HG03280 (cell line): ENCODE results near the gene ATXN1.
A peak's percentile ranks its signal among the peaks of the same experiment; 100 is the strongest.

Source experiments
- ATAC-seq: cut with Tn5 transposase; IDR thresholded peaks from one replicate; pipeline ENCODE4 v1.9.1; 2021; ENCODE audit warnings: mild to moderate bottlenecking, moderate library complexity; ENCODE audit not compliant: unreplicated experiment

Gene ATXN1

DNA sequence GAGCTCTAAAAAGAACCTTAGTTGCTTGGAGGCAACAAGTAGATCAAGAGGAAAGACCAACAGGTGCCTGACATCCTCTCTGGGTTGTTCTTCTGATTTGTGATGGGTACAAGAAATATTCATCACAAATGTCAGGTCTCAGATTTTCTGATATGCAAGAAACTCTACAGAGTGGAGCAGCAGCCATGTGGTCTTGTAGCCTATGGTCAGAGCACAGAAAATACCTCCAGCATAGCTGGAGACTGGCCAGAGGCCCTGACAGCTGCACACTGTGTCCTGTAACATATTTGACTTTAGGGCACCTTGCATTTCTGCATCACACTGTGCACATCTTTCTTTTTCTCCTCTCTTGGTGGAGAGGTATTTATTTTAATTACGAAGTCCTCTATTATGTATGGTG is 406.6 kb downstream of the ATXN1 start:
- ATAC-seq = no peak

DNA sequence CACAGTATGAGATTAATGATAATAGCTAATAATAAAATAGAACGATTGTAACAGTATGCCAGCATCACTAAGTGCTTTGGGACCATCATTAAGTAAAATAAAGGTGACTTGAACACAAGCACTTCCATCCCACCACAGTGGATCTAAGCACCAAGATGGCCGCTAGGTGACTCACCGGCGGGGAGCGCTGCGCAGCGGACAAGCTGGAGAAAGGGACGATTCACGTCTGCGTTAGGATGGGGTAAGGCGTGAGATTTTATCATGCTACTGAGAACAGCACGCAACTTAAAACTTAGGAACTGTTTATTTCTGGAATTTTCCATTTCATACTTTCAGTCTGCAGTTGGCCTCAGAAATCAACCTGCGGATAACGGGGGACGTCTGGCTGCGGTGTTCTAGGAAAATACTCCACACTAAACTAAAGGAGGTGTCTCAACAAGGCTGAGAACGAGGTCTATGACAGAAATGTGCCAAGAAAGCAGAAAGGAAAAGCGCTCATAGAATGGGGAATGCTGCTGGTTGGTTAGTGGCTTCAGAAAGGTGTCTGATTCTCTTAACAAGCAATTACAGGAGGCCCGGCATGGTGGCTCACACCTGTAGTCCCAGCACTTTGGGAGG is 408.3 kb downstream of the ATXN1 start:
- ATAC-seq = no peak

DNA sequence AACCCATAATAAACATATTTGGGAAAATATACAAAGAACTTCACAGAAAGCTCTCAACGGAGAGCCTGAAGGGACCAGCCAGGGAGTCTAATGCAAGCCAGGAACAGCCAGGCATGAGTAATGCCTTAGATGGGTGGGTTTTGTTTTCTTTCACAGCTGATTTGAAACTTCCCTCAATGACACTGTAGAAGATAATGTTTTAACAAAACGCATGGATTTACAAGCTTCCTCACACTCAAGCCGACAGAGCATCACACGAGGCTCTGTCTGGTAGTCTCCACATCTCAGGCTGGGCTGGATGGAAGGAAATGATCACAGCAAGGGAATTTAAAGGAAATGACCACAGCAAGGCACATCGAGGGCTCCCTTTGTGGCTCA is 409.0 kb downstream of the ATXN1 start:
- ATAC-seq = no peak

DNA sequence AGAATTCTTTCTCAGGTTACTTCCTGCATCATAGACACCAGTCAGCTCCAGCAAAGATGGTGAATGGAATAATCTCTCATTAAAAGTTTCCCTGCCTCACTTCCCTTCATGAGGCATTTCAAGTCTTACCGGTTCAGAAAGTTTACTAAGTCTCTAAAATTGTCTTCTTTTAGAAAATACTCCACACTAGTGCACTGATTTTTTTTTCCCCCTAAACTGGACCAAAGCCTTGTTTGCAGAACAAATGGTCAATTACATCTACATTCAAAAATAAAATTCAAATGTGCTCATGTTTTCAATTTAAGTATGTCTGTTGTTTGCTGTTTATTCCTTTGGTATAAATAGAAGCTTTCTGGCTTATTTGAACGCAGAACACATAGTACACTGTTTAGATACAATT is 411.7 kb downstream of the ATXN1 start:
- no peak for ATAC-seq

DNA sequence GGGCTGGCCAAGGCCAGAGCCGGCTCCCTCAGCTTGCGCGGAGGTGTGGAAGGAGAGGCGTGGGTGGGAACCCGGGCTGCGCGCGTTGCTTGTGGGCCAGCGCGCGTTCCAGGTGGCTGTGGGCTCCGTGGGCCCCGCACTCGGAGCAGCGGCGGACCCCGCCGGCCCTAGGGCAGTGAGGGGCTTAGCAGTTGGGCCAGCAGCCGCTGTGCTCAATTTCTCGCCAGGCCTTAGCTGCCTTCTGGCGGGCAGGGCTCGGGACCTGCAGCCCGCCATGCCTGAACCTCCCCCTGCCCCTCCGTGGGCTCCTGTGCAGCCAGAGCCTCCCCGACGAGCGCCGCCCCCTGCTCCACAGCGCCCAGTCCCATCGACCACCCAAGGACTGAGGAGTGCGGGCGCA is 414.4 kb downstream of the ATXN1 start:
- no peak for ATAC-seq

DNA sequence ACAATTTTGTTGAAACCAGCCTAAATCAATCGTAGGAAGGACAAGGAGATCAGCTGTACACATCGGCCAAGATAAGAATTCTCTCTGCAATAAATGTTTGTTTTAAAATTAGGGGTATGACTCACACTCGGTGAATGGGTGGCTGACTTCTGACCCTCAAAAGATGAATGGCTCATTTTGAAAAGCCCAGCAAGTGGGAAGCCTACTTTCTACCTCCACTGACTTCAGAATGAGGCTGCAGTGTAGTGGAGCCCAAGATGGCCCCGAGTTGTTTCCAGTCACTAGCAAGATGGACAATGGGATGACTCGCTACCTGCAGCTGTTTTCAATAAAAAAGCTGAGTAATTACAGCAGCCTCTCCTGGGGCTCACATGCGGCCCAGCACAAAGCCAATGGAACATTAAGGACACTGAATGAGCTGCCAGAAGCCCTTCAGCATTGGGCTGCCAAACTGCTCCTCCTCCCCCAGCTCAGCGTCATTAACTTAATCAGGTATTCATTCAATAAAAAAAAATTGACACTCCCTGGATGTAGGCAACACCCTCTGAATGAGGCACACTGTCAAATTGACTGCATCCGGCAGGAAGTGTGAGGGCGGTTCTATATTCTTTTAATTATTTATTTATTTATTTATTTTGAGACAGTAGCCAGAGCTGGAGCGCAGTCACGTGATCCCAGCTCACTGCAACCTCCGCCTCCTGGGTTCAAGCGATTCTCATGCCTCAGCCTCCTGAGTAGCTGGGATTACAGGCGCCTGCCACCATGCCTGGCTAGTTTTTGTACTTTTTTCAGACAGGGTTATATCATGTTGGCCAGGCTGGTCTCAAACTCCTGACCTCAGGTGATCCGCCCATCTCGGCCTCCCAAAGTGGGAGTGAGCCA is 415.6 kb downstream of the ATXN1 start:
- no peak for ATAC-seq

DNA sequence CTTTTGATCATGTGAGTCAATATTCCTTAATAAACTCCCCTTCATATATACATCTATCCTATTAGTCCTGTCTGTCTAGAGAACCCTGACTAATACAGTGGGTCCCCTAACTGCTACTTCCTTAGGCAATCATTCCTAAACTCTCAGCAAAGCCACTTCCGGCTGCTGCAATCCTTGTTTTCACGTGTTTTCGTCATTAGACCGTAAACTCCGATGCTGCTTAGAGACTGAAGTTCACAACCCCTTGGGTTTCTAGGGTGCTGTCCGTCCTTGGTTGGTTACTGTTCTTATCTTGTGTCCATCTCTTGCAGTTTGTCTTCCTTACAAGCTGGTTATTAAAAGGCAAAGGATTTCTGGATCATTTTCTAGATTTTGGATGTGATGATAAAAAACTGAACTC is 416.5 kb downstream of the ATXN1 start:
- no peak for ATAC-seq

DNA sequence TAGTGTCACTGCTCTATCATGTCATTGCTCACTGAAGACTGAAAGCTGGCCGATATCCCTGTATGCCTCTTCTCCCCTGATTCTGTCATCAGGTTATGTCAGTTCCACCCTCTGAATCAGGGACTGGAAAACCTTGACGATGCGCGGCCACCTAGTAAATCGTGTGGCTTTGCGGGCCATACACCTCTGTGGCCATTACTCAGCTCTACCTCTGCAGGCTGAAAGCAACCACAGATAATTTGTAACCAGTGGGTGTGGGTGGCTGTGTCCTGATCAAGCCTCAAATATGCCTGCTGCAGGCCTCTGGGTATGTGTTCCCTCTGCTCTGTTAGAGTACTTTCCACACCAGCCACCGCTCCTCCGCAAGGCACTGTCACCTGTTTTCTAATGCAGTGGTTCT is 417.7 kb downstream of the ATXN1 start:
- no peak for ATAC-seq

DNA sequence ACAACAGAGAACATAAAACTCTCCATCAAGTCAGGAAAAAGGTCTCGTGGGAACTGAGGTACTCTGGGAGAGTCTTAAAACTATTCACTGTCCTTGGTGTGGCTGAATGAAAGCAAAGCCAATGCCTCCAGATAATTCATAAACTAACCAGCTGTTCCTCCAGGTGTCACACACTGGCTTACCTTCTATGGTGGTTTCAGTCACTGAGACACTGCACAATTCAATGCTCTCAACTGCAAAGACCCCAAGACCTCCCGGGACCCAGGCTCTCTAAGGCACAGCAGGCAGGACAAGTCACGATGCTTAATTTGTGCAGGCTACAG is 422.0 kb downstream of the ATXN1 start:
- ATAC-seq = no peak

DNA sequence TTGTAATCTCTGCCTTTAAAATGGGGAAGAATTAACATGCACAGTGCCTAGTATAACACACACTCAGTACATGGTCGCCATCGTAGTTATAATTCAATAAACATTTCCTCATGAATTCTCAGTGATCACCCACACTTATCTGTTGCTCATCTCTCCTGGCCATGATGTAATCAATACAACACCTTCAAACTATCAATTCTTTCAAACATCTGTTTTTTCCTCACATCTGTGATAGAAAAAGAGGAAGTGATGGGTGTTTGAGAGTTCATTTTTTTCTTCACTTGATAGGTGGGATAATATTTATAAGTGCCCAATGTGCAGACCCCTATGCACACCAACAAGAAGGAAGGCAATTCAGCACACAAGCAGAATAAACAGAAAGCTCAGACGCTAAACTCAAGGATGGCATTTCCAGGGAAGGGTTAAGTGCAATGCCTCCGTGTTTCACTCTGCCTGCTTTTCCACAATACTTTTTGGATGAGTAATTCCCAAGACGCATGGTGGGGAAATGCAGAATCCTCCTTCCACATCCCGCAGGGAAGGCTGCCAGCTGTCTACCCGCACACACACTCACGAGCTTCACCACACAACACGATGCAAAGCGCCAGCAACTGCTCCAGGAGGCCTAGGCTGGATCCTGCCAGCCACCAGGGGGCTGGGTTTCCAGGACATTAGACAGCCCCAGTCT is 422.5 kb downstream of the ATXN1 start:
- ATAC-seq = no peak

DNA sequence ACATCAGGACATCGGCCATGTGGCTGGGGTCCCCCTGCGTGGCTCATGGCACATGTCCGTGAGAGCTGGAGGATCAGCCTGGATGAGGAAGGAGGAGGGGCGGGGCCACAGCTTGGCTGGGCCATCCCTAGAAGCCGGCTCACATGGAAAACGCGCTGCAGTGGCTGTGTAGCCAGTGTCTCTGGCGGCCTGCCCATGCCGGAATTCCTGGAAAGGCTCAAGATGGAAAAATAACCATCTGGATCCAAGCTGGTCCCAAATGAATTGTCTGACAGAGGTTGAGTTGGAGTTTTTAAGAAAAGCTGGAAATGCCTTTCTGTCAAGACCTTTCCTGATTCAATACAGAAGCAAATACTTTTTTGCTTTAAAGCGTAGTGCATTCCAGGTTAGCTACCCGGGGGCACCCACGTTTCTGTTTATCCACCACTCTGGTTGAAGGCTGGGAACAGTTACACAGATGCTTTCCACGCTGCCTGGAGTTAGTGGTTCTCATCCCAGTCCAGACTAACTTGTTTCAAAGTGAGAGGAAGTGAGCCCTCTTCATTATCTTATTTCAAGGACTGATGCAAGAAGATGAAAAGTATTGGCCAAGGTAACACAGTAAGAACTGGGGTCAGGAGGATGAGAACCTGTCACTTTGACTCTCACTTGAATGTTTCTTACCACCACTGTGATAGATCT is 423.8 kb downstream of the ATXN1 start:
- ATAC-seq = no peak

DNA sequence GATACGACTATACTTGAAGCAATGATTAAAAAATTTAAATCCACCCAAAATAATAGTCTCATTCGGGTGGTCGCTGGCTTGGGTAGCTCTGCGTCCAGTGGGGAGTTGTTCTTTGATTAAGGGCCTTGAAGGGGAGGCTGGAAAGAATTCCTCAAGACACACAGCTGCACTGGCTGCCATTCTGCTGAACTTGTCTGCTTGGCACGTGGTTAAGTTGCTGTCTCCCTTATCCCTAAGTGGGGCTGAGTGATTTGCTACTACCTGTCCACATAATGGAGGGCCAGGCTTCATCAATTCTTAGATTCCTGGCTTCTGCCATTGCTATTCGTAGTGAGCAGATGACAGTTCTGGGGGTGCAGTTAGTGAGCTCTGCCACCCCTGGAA is 424.4 kb downstream of the ATXN1 start:
- no peak for ATAC-seq

DNA sequence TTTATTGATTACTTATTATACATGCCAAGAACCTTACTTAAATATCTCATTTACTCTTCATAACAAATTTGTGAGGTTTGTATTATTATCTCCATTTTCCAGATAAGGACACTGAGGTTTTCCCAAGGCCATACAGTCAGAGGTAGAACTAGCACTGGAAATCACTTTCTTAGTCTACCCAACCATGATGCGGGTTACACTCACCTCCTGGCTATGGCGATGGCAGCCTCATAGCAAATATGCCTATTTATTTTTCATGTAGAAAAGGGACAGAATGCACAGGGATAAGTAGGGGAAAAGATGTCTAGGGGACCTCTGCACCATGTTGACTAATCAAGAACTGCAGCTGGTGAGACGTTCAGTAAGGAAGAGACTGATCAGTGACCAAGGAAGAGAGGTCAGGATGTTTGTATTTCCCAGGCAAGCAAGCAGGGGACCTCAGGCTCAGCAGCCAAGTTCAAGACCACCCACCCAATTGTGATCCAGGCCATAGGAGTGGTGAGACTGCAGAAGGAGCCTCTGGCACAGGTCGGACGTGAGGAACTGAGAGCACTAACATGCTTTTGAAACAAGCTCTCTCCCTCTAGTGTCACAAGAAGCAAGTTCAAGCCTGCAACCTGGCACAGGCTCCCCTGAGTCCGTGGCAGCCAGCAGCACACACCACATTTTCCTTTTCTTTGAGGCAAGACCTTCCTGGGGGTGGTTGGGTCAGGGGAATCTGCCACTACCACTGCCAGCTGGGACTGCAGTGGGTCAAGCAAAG is 425.0 kb downstream of the ATXN1 start:
- ATAC-seq = no peak

DNA sequence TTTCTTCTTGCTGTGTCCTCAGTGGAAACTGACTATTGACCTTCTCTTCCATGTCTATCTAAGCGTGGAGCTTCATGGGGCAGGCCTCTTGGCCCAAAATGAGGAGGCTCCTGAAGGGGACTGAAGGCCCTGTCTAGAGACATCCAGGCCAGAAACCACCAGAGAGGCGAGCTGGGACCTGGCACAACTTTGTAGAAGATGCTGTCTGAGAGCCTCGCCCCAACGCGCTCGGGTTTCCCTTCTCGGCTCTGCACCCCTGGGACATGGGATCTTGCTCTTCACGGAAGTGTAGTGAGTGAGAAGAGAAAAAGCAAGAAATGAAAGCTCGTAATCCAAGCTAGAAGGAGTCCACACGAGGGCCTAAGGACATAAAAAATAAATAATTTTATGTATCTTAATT is 426.1 kb downstream of the ATXN1 start:
- no peak for ATAC-seq

DNA sequence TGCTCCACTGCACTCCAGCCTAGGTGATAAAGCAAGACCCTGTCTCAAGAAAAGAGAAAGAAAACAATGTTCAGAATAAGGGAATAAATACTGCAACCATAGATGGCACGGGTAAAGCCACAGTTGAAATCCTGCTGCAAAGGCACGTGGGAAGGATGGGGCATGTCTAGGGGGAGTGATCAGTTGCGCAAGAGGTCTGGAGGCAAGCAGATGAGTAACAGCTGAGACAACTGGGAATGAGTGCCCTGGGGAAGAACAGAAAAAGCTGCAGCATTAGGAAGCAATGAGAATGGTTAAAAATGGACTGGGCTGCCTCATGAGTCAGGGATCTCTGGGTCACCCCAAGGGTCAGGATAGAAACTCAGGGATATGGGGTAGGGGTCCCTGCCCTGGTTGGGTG is 426.6 kb downstream of the ATXN1 start:
- ATAC-seq = no peak

DNA sequence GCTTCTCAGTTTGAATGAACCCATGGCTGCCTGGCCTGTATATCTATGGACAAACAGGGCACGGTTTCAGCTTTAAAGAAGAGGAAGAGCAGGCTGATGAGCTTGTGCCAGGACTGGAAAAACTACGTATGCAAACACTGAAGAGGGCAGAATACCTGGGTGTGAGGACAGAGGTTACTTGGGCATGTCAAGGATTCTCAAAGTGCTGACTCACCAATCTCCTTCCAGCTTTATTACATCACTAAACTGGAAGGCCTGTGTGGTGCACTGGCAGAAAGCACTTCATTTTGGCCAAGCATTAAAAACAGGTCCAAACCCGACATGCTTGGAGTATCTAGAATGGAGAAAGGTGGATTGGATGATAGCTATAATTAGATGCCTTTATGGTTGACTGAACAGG is 427.7 kb downstream of the ATXN1 start:
- no peak for ATAC-seq

DNA sequence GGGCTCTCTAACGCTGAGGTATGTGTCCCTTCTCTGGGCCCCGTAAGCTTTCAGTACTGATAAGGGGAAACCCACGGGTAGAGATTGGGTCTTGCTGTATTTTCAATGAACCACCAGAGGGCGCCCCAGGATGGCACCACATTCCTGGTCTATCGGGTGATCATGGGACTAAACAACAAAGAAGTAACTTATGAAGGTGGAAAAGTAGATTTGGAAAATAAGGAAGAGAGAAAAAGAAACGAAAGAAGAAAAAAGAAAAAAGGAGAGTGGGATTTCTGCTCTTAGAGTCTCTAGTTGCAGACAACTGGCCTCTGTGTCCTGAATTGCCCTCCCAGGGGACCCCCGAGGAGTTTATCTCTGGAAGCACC is 429.1 kb downstream of the ATXN1 start:
- peak; percentile 91 for ATAC-seq

DNA sequence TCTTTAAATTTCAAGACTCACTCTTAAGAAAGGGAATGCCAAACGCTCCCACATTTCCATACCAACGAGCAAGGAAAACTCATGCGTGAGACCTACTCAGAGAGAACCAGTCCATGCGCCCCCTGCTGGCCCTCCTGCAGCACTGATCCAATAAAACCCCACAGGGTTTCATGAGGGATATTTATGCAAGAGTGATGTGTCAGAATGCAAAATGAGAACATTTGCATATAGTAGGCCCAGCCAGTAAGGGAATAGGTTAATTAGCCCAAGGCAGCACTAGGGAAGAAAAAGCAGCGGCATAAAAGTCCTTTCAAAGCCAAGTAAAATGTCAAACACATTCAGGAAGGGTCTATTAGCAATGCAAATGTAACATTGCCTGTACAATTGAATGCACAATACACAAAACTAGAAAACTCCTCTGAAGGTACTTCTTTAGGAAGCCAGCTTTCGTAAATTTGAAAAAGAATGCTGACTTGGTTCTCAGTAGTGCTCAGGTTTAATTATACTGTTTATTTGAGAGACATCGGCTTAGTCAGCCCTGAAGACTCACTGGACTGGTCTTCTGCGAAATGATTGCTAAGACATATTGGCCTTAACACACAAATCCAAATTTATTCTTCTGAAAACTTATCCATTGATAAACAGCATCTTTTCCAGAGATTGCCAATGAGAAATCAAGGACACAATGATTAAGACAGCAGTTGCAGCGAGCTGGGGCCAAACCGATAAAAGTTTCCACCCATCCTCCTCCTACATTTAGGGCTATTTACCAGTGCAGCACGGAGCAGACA is 429.7 kb downstream of the ATXN1 start:
- peak; percentile 56 for ATAC-seq

DNA sequence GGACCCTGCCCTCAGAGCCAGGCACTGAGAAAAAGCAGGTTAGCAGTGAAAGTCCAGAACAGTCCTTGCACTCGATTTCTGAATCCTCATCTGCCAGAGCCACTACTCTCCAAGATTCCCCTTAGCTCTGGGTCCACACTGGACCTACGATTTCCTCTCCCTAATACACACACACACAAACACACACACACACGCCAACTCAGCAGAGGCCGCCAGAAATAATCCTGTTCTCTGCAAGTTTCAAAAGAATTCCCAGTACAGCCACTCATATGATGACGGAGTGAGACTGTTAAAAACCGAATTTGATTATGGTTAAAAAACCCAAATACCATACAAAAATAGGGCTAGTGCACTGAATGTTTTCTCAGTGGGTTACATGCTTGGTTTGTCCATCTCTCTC is 432.0 kb downstream of the ATXN1 start:
- ATAC-seq = no peak

DNA sequence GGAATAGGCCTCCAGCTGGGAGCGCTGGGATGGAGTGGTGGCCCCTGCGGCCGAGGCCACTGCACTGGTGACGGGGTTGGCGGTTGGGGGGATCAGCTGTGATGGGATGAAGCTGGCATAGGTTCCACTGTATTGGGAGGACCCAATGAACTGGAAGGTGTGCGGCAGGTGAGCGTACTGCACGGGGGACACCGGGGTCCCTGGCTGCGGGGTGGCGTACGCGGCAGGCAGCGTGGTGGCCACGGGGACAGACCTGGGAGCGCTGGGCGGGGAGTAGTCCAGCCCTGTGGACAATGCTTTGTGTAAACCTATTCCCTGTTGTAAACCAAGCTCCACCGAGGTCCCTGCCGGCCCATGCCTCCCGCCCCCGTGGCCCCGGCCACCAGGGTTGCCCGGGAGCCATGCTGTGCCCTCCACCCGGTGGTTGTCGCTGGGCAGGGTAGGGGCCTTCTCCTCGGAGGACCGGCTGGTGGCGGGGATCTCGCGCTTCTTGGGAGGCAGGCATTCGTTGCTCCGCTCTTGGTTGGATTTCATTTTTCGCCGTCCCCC is 433.4 kb downstream of the ATXN1 start:
- no peak for ATAC-seq
